IPS-20b (cell line): ENCODE measurements around the gene PNPLA7.

Source experiments
- H3K27ac ChIP-seq: one replicate; pipeline ENCODE4 v1.5.1; 2013; ENCODE audit warnings: low read length
- H3K27me3 ChIP-seq: 2 replicates; pipeline ENCODE4 v1.6.1; 2013; ENCODE audit warnings: mild to moderate bottlenecking, low read length, inconsistent platforms; ENCODE audit not compliant: insufficient read depth
- H3K36me3 ChIP-seq: 2 replicates; pipeline ENCODE4 v1.6.1; 2013; ENCODE audit warnings: low read depth, mild to moderate bottlenecking, inconsistent platforms, low read length, moderate library complexity; ENCODE audit not compliant: insufficient read depth
- H3K4me1 ChIP-seq: 2 replicates; pipeline ENCODE4 v1.6.1; 2013; ENCODE audit warnings: mild to moderate bottlenecking, control low read depth, inconsistent platforms, low read length, moderate library complexity; ENCODE audit not compliant: insufficient read depth
- H3K4me3 ChIP-seq: 2 replicates; pipeline ENCODE4 v1.5.1; 2013; ENCODE audit warnings: mild to moderate bottlenecking, low read length, inconsistent platforms
- H3K9ac ChIP-seq: 2 replicates; pipeline ENCODE4 v1.6.1; 2013; ENCODE audit warnings: low read depth, mild to moderate bottlenecking, inconsistent platforms, low read length, moderate library complexity
- H3K9me3 ChIP-seq: 2 replicates; pipeline ENCODE4 v1.6.1; 2013; ENCODE audit warnings: mild to moderate bottlenecking, low read depth, low read length, inconsistent platforms; ENCODE audit not compliant: insufficient read depth

Gene PNPLA7

GRCh38 chr9:137457406-137458193 is 92.6 kb downstream of the PNPLA7 start:
- no peaks in the 10 kb centered on the region for H3K9me3 ChIP-seq
- H3K4me3 ChIP-seq: peak overlapping the region; percentile 64; the same call in 1 of the 2 replicates
- no peak overlapping the region for H3K9ac ChIP-seq
- H3K27me3 ChIP-seq: peaks cover 23% of the 10 kb centered on the region
- H3K27ac ChIP-seq: no peak overlapping the region
- peaks cover 10% of the 10 kb centered on the region for H3K4me1 ChIP-seq
- 0 out of 2 replicates have a peak, but pooled peaks cover 9% of the 10 kb centered on the region for H3K36me3 ChIP-seq

GRCh38 chr9:137456864-137457405 is 93.3 kb downstream of the PNPLA7 start:
- Histone ChIP-seq H3K9me3 (no peaks in the 10 kb centered on the region), H3K4me1 (peaks cover 10% of the 10 kb centered on the region), H3K36me3 (0 out of 2 replicates have a peak, but pooled peaks cover 9% of the 10 kb centered on the region), H3K27ac (no peak overlapping the region), H3K27me3 (peaks cover 16% of the 10 kb centered on the region), H3K9ac (no peak overlapping the region), H3K4me3 (no peak overlapping the region)

- H3K9ac ChIP-seq: no peak overlapping the region
- no peaks in the 10 kb centered on the region for H3K9me3 ChIP-seq
- 0 out of 2 replicates have a peak, but pooled peaks cover 9% of the 10 kb centered on the region for H3K36me3 ChIP-seq
- H3K27me3 ChIP-seq: peaks cover 12% of the 10 kb centered on the region
- H3K4me1 ChIP-seq: peaks cover 10% of the 10 kb centered on the region
- H3K27ac ChIP-seq: no peak overlapping the region
- no peak overlapping the region for H3K4me3 ChIP-seq
Observed at GRCh38 chr9:137456061-137456863, 93.9 kb downstream of the PNPLA7 start.

- Histone ChIP-seq H3K4me3 (no peak overlapping the region), H3K9ac (no peak overlapping the region), H3K27me3 (peaks cover 4% of the 10 kb centered on the region), H3K36me3 (0 out of 2 replicates have a peak, but pooled peaks cover 9% of the 10 kb centered on the region), H3K4me1 (peaks cover 10% of the 10 kb centered on the region), H3K9me3 (no peaks in the 10 kb centered on the region), H3K27ac (no peak overlapping the region)
Observed at GRCh38 chr9:137455359-137455991, 94.7 kb downstream of the PNPLA7 start.

- Histone ChIP-seq H3K9me3 (no peaks in the 10 kb centered on the region), H3K4me1 (peaks cover 10% of the 10 kb centered on the region), H3K9ac (peak overlapping the region; percentile 45; the same call in 1 of the 2 replicates), H3K27me3 (no peaks in the 10 kb centered on the region), H3K36me3 (0 out of 2 replicates have a peak, but pooled peaks cover 12% of the 10 kb centered on the region), H3K4me3 (peak overlapping the region; percentile 66; the same call in 1 of the 2 replicates), H3K27ac (no peak overlapping the region)
Observed at GRCh38 chr9:137454597-137455358, 95.4 kb downstream of the PNPLA7 start.

GRCh38 chr9:137454145-137454596 is 96.0 kb downstream of the PNPLA7 start:
- Histone ChIP-seq H3K4me1 (peaks cover 10% of the 10 kb centered on the region), H3K4me3 (peak overlapping the region; percentile 66; the same call in 1 of the 2 replicates), H3K36me3 (peaks cover 18% of the 10 kb centered on the region; the same call in 1 of the 2 replicates), H3K9ac (peak overlapping the region; percentile 45; the same call in 1 of the 2 replicates), H3K9me3 (no peaks in the 10 kb centered on the region), H3K27ac (no peak overlapping the region), H3K27me3 (no peaks in the 10 kb centered on the region)

GRCh38 chr9:137453643-137454081 is 96.5 kb downstream of the PNPLA7 start:
- Histone ChIP-seq H3K9me3 (no peaks in the 10 kb centered on the region), H3K4me3 (peak overlapping the region; percentile 64; the same call in 1 of the 2 replicates), H3K4me1 (peaks cover 10% of the 10 kb centered on the region), H3K27ac (no peak overlapping the region), H3K36me3 (peaks cover 21% of the 10 kb centered on the region; the same call in 1 of the 2 replicates), H3K9ac (no peak overlapping the region), H3K27me3 (no peaks in the 10 kb centered on the region)

- Histone ChIP-seq H3K27me3 (no peaks in the 10 kb centered on the region), H3K9ac (no peak overlapping the region), H3K4me3 (peak overlapping the region; percentile 64; the same call in 1 of the 2 replicates), H3K27ac (no peak overlapping the region), H3K4me1 (peaks cover 9% of the 10 kb centered on the region), H3K36me3 (peaks cover 21% of the 10 kb centered on the region; the same call in 1 of the 2 replicates), H3K9me3 (no peaks in the 10 kb centered on the region)
Observed at GRCh38 chr9:137452761-137453642, 97.2 kb downstream of the PNPLA7 start.

- Histone ChIP-seq H3K9ac (no peak overlapping the region), H3K27me3 (no peaks in the 10 kb centered on the region), H3K36me3 (peaks cover 20% of the 10 kb centered on the region; the same call in 1 of the 2 replicates), H3K4me1 (peaks cover 7% of the 10 kb centered on the region), H3K27ac (no peak overlapping the region), H3K9me3 (no peaks in the 10 kb centered on the region), H3K4me3 (no peak overlapping the region)
Observed at GRCh38 chr9:137452006-137452760, 98.0 kb downstream of the PNPLA7 start.
